ENCODE data around the gene GCAT. TPM values are rescaled to one million over a fixed set of nuclear protein-coding genes. Genes with fewer than 3 reads are reported as not detected.

The GCAT gene
- total RNA-seq, 1 donor from 2014 or later, result 27.6 TPM

GRCh38 chr22:37763012-37763411 is 44.7 kb upstream of the GCAT start:
- no peak overlapping the region for H3K4me3 ChIP-seq (ENCODE audit: low read depth, low read length)
- H3K36me3 ChIP-seq (ENCODE audit: control insufficient read depth, insufficient read depth, low read length), result peaks cover 35% of the 10 kb centered on the region
- TF ChIP-seq CTCF (IDR thresholded peaks at IDR 0.05; ENCODE audit: insufficient read depth, low read length, severe bottlenecking), result no peak
- no peak for DNase-seq (ENCODE audit: low read depth)
- FAIRE-seq, result no peak
- H3K27me3 ChIP-seq (ENCODE audit: control insufficient read depth, insufficient read depth, low read length), result no peaks in the 10 kb centered on the region

- no peak for TF ChIP-seq CTCF (IDR thresholded peaks at IDR 0.05; ENCODE audit: insufficient read depth, low read length, severe bottlenecking)
- DNase-seq (ENCODE audit: low read depth), result no peak
- peaks cover 33% of the 10 kb centered on the region for H3K36me3 ChIP-seq (ENCODE audit: control insufficient read depth, insufficient read depth, low read length)
- H3K27me3 ChIP-seq (ENCODE audit: control insufficient read depth, insufficient read depth, low read length), result no peaks in the 10 kb centered on the region
- no peak overlapping the region for H3K4me3 ChIP-seq (ENCODE audit: low read depth, low read length)
- no peak for FAIRE-seq
Measured at GRCh38 chr22:37763652-37764051, 44.1 kb upstream of the GCAT start.

- Histone ChIP-seq H3K4me3 (ENCODE audit: low read depth, low read length) (no peak overlapping the region), H3K27me3 (ENCODE audit: control insufficient read depth, insufficient read depth, low read length) (no peaks in the 10 kb centered on the region), H3K36me3 (ENCODE audit: control insufficient read depth, insufficient read depth, low read length) (peaks cover 31% of the 10 kb centered on the region)
- FAIRE-seq, result no peak
- no peak for DNase-seq (ENCODE audit: low read depth)
- no peak for TF ChIP-seq CTCF (IDR thresholded peaks at IDR 0.05; ENCODE audit: insufficient read depth, low read length, severe bottlenecking)
Measured at GRCh38 chr22:37764622-37765021, 43.1 kb upstream of the GCAT start.

GRCh38 chr22:37765498-37765897 is 42.2 kb upstream of the GCAT start:
- no peak for DNase-seq (ENCODE audit: low read depth)
- Histone ChIP-seq H3K4me3 (ENCODE audit: low read depth, low read length) (no peak overlapping the region), H3K36me3 (ENCODE audit: control insufficient read depth, insufficient read depth, low read length) (peaks cover 31% of the 10 kb centered on the region), H3K27me3 (ENCODE audit: control insufficient read depth, insufficient read depth, low read length) (no peaks in the 10 kb centered on the region)
- TF ChIP-seq CTCF (IDR thresholded peaks at IDR 0.05; ENCODE audit: insufficient read depth, low read length, severe bottlenecking), result no peak
- no peak for FAIRE-seq

- TF ChIP-seq CTCF (IDR thresholded peaks at IDR 0.05; ENCODE audit: insufficient read depth, low read length, severe bottlenecking), result no peak
- Histone ChIP-seq H3K27me3 (ENCODE audit: control insufficient read depth, insufficient read depth, low read length) (no peaks in the 10 kb centered on the region), H3K36me3 (ENCODE audit: control insufficient read depth, insufficient read depth, low read length) (peaks cover 30% of the 10 kb centered on the region), H3K4me3 (ENCODE audit: low read depth, low read length) (no peak overlapping the region)
- DNase-seq (ENCODE audit: low read depth), result no peak
- FAIRE-seq, result no peak
Measured at GRCh38 chr22:37765953-37766576, 41.7 kb upstream of the GCAT start.

GRCh38 chr22:37768273-37768672 is 39.5 kb upstream of the GCAT start:
- DNase-seq (ENCODE audit: low read depth), result no peak
- FAIRE-seq, result no peak
- Histone ChIP-seq H3K4me3 (ENCODE audit: low read depth, low read length) (no peak overlapping the region), H3K27me3 (ENCODE audit: control insufficient read depth, insufficient read depth, low read length) (no peaks in the 10 kb centered on the region), H3K36me3 (ENCODE audit: control insufficient read depth, insufficient read depth, low read length) (peaks cover 32% of the 10 kb centered on the region)
- TF ChIP-seq CTCF (IDR thresholded peaks at IDR 0.05; ENCODE audit: insufficient read depth, low read length, severe bottlenecking), result peak; percentile 19
